ENCODE data around the gene PXDN.

The PXDN gene

GRCh38 chr2:1658394-1659151, 85.7 kb downstream of the PXDN start:
- ChIA-PET POLR2A (no interaction called here), CTCF (interaction anchor here (0.6 kb wide), 1 partner anchor 29 kb away, joined by 4 read pairs; no protein-coding TSS in a partner anchor)
- Histone ChIP-seq H3K4me3 (ENCODE audit: low read depth, low read length) (no peak overlapping the region), H3K27ac (ENCODE audit: extremely low read depth, low read depth, low read length) (no peak overlapping the region), H3K4me1 (ENCODE audit: control insufficient read depth, insufficient read depth, low read length) (no peaks in the 10 kb centered on the region), H3K9me3 (ENCODE audit: control insufficient read depth, insufficient read depth, low read depth, low read length) (no peaks in the 10 kb centered on the region), H3K36me3 (ENCODE audit: control insufficient read depth in 2 of 2, insufficient read depth in 1 of 2, low read length in 2 of 2) (peaks cover 4 to 64% of the 10 kb centered on the region in 2 experiments; a peak in 2 of 3 replicates)
- no peak for TF ChIP-seq ZNF121 (tag by site-specific recombination; IDR thresholded peaks at IDR 0.05)
- TF ChIP-seq ZNF561 (tag by site-specific recombination; IDR thresholded peaks at IDR 0.05; ENCODE audit: borderline replicate concordance): no peak
- no peak for TF ChIP-seq ZBTB49 (tag by site-specific recombination; IDR thresholded peaks at IDR 0.05; ENCODE audit: low read depth)
- TF ChIP-seq ZNF629 (tag by site-specific recombination; IDR thresholded peaks at IDR 0.05): no peak
- no peak for TF ChIP-seq ZNF18 (tag by site-specific recombination; IDR thresholded peaks at IDR 0.05)
- TF ChIP-seq TRIM28 (IDR thresholded peaks at IDR 0.05; ENCODE audit: borderline replicate concordance, low read length): no peak
- TF ChIP-seq ZNF626 (tag by site-specific recombination; IDR thresholded peaks at IDR 0.05): no peak
- TF ChIP-seq ZNF549 (tag by site-specific recombination; IDR thresholded peaks at IDR 0.05): no peak
- TF ChIP-seq KLF7 (tag by site-specific recombination; IDR thresholded peaks at IDR 0.05; ENCODE audit: borderline replicate concordance): no peak
- no peak for TF ChIP-seq ZNF658 (tag by site-specific recombination; IDR thresholded peaks at IDR 0.05)
- TF ChIP-seq ZNF175 (tag by site-specific recombination; IDR thresholded peaks at IDR 0.05): no peak
- no peak for TF ChIP-seq SP3 (tag by site-specific recombination; IDR thresholded peaks at IDR 0.05)
- TF ChIP-seq ZNF404 (tag by site-specific recombination; IDR thresholded peaks at IDR 0.05): no peak
- no peak for TF ChIP-seq ZNF423 (tag by site-specific recombination; IDR thresholded peaks at IDR 0.05)
- no peak for TF ChIP-seq OSR2 (tag by site-specific recombination; IDR thresholded peaks at IDR 0.05)
- TF ChIP-seq ZNF10 (tag by site-specific recombination; IDR thresholded peaks at IDR 0.05): no peak
- TF ChIP-seq ZNF792 (tag by site-specific recombination; IDR thresholded peaks at IDR 0.05): no peak
- no peak for TF ChIP-seq ZNF239 (tag by site-specific recombination; IDR thresholded peaks at IDR 0.05)
- TF ChIP-seq ZNF146 (tag by site-specific recombination; IDR thresholded peaks at IDR 0.05): no peak

GRCh38 chr2:1656961-1657841, 87.1 kb downstream of the PXDN start:
- POLR2A ChIA-PET: no interaction called here
- H3K4me3 ChIP-seq (ENCODE audit: low read depth, low read length): no peak overlapping the region
- CTCF ChIA-PET: interaction anchor here (1.1 kb wide), 1 partner anchor 48 kb away, joined by 3 read pairs; no protein-coding TSS in a partner anchor

More at GRCh38 chr2:1656961-1657841, 87.1 kb downstream of the PXDN start:
- no peaks in the 10 kb centered on the region for H3K4me1 ChIP-seq (ENCODE audit: control insufficient read depth, insufficient read depth, low read length)
- TF ChIP-seq PRDM10 (tag by site-specific recombination; IDR thresholded peaks at IDR 0.05) (no peak), ZSCAN23 (tag by site-specific recombination; IDR thresholded peaks at IDR 0.05) (no peak), GLIS1 (tag by site-specific recombination; IDR thresholded peaks at IDR 0.05) (peak; percentile 79), ZNF624 (tag by site-specific recombination; IDR thresholded peaks at IDR 0.05) (no peak), ZSCAN30 (tag by site-specific recombination; IDR thresholded peaks at IDR 0.05) (no peak)
- peaks cover 4 to 63% of the 10 kb centered on the region in 2 experiments; a peak in 2 of 3 replicates for H3K36me3 ChIP-seq (ENCODE audit: control insufficient read depth in 2 of 2, insufficient read depth in 1 of 2, low read length in 2 of 2)
- H3K9me3 ChIP-seq (ENCODE audit: control insufficient read depth, insufficient read depth, low read depth, low read length): no peaks in the 10 kb centered on the region
- no peak overlapping the region for H3K27ac ChIP-seq (ENCODE audit: extremely low read depth, low read depth, low read length)

Data from HEK293 (cell line).